B cell (primary cell): ENCODE measurements around the gene MYCBPAP. TPM values are rescaled to one million over a fixed set of nuclear protein-coding genes. Genes with fewer than 3 reads are reported as not detected.

Source experiments
- ATAC-seq: fragments of 200-7000 bp; cut with Tn5 transposase; one replicate; pipeline ENCODE4 v1.10.0; 2021; ENCODE audit warnings: low read depth, mild to moderate bottlenecking, moderate number of reproducible peaks, moderate library complexity
- CTCF ChIA-PET: fragments of 350-600 bp; sonication (Branson Sonifier 250); formaldehyde crosslinking; loops from one replicate; lab custom pipeline; 2021; ENCODE audit warnings: antibody characterized with exemption, inconsistent platforms; lab: Charles Lee
- POLR2A ChIA-PET: fragments of 350-600 bp; sonication (Branson Sonifier 250); formaldehyde crosslinking; loops from one replicate; lab custom pipeline; 2021; ENCODE audit warnings: antibody characterized with exemption; lab: Charles Lee
- DNase-seq: peaks from one replicate; pipeline ENCODE4 v3.0.0; 2013
- H2AFZ ChIP-seq: 2 replicates; pipeline ENCODE4 v1.6.1; 2012; ENCODE audit warnings: mild to moderate bottlenecking, low read depth, low read length; ENCODE audit not compliant: insufficient read depth, poor library complexity, severe bottlenecking
- H3K27ac ChIP-seq, 2 donors: 1 replicate in 1 of 2; 2 replicates in 1 of 2; pipeline ENCODE4 v1.5.1; 2012 to 2013; ENCODE audit warnings: low read length in 2 of 2, mild to moderate bottlenecking in 2 of 2, moderate library complexity in 1 of 2
- H3K27me3 ChIP-seq, 4 experiments: fragments of 200-600 bp in 1 of 4; sonication (generic) in 1 of 4; replicated peaks in 1 of 4; 1 replicate in 2 of 4; 2 replicates in 2 of 4; pipeline versions ENCODE4 v1.6.1 to v1.7.0; 2013 to 2016; ENCODE audit warnings: low read length in 3 of 4, mild to moderate bottlenecking in 2 of 4, mixed read lengths in 1 of 4, moderate library complexity in 1 of 4; ENCODE audit not compliant: insufficient read depth in 4 of 4, control insufficient read depth in 3 of 4; ENCODE audit errors: control extremely low read depth in 1 of 4
- H3K36me3 ChIP-seq, 2 experiments: replicated peaks in 1 of 2; 1 replicate in 1 of 2; 2 replicates in 1 of 2; pipeline versions ENCODE4 v1.6.1 to v1.7.1; 2013; ENCODE audit warnings: low read length in 1 of 2; ENCODE audit not compliant: insufficient read depth in 2 of 2, control insufficient read depth in 1 of 2; ENCODE audit errors: control extremely low read depth in 1 of 2, extremely low read depth in 1 of 2
- H3K4me1 ChIP-seq, 2 donors: fragments of 200-600 bp in 1 of 2; sonication (generic) in 1 of 2; 1 replicate in 1 of 2; 2 replicates in 1 of 2; pipeline versions ENCODE4 v1.5.1 to v1.6.1; 2013 to 2017; ENCODE audit warnings: low read length in 2 of 2; ENCODE audit not compliant: control insufficient read depth in 2 of 2, insufficient read depth in 2 of 2
- H3K4me2 ChIP-seq: replicated peaks from 2 replicates; pipeline ENCODE3; 2012; ENCODE audit warnings: mild to moderate bottlenecking, low read depth, low read length; ENCODE audit not compliant: poor library complexity, severe bottlenecking
- H3K4me3 ChIP-seq, 5 experiments: fragments of 200-600 bp in 1 of 5; sonication (generic) in 1 of 5; 1 replicate in 3 of 5; 2 replicates in 2 of 5; pipeline versions ENCODE4 v1.5.1 to v1.7.0; 2011 to 2016; ENCODE audit warnings: low read length in 4 of 5, mild to moderate bottlenecking in 4 of 5, low read depth in 2 of 5, control low read depth in 1 of 5, moderate library complexity in 1 of 5; ENCODE audit not compliant: insufficient read depth in 1 of 5; ENCODE audit errors: control extremely low read depth in 1 of 5, extremely low read depth in 1 of 5
- H3K79me2 ChIP-seq: fragments of 200-600 bp; sonication (generic); one replicate; pipeline ENCODE4 v1.6.0; 2016; ENCODE audit warnings: low read length; ENCODE audit not compliant: control insufficient read depth, insufficient read depth
- H3K9ac ChIP-seq: fragments of 200-600 bp; sonication (generic); 2 replicates; pipeline ENCODE4 v1.6.1; 2017; ENCODE audit warnings: mild to moderate bottlenecking, low read length, moderate library complexity
- H3K9me3 ChIP-seq, 3 donors: one replicate each; pipeline versions ENCODE4 v1.6.1 to v1.7.1; 2013; ENCODE audit warnings: low read length in 2 of 3; ENCODE audit not compliant: control insufficient read depth in 2 of 3, insufficient read depth in 1 of 3; ENCODE audit errors: control extremely low read depth in 1 of 3
- H4K20me1 ChIP-seq: 2 replicates; pipeline ENCODE4 v1.6.0; 2012; ENCODE audit warnings: mild to moderate bottlenecking, low read length; ENCODE audit not compliant: insufficient read depth, control insufficient read depth, poor library complexity, severe bottlenecking
- H3K27ac Mint-ChIP-seq: one replicate; pipeline ENCODE4 v1.8.0; 2021; ENCODE audit warnings: mixed read lengths
- H3K27me3 Mint-ChIP-seq: one replicate; pipeline ENCODE4 v1.8.0; 2021; ENCODE audit warnings: mixed read lengths
- H3K4me1 Mint-ChIP-seq: one replicate; pipeline ENCODE4 v1.8.0; 2021; ENCODE audit warnings: mixed read lengths
- H3K4me3 Mint-ChIP-seq: one replicate; pipeline ENCODE4 v1.8.0; 2021; ENCODE audit warnings: mixed read lengths
- H3K9me3 Mint-ChIP-seq: one replicate; pipeline ENCODE4 v1.8.0; 2022; ENCODE audit warnings: mixed read lengths; ENCODE audit not compliant: insufficient read depth
- EZH2 ChIP-seq: IDR thresholded peaks from 2 replicates; pipeline ENCODE4 v1.6.1; 2012; ENCODE audit warnings: borderline replicate concordance, low read depth, mild to moderate bottlenecking, moderate library complexity, low read length; ENCODE audit not compliant: insufficient read depth, poor library complexity, severe bottlenecking
- WGBS: methylation state at CpG from one replicate; pipeline ENCODE4 v1.1.5; 2013; ENCODE audit warnings: missing lambda C conversion rate; ENCODE audit not compliant: insufficient coverage; 5-methylcytosine and 5-hydroxymethylcytosine counted together
- intact Hi-C: fragments of 100-400 bp; cut with micrococcal nuclease; formaldehyde crosslinking; loops from one replicate; pipeline ENCODE4 v1.10.0; 2022
- polyA plus RNA-seq: library from polyadenylated mRNA; depleted of rRNA; stranded (reverse); fragments of >200 nt; gene quantifications from 2 replicates; pipeline ENCODE4 v1.2.3, GENCODE V29; 2012
- total RNA-seq, 2 donors: library from RNA; stranded (reverse); fragments of 120-200 nt in 1 of 2; gene quantifications; 1 replicate in 1 of 2; 2 replicates in 1 of 2; pipeline versions ENCODE4 v1.2.3 to v1.2.4, GENCODE V29; 2013 to 2022
- TF ChIP-seq, protein P1 (sequence below): fragments of 200-600 bp; IDR thresholded peaks from one replicate; pipeline ENCODE4 v1.8.0; 2022; ENCODE audit warnings: antibody characterized with exemption, mild to moderate bottlenecking

Gene MYCBPAP
- total and polyA plus RNA-seq, 2 donors (not counting 1 experiment from before 2014, with no cell fraction given), result 1.9 to 5.1 TPM

DNA sequence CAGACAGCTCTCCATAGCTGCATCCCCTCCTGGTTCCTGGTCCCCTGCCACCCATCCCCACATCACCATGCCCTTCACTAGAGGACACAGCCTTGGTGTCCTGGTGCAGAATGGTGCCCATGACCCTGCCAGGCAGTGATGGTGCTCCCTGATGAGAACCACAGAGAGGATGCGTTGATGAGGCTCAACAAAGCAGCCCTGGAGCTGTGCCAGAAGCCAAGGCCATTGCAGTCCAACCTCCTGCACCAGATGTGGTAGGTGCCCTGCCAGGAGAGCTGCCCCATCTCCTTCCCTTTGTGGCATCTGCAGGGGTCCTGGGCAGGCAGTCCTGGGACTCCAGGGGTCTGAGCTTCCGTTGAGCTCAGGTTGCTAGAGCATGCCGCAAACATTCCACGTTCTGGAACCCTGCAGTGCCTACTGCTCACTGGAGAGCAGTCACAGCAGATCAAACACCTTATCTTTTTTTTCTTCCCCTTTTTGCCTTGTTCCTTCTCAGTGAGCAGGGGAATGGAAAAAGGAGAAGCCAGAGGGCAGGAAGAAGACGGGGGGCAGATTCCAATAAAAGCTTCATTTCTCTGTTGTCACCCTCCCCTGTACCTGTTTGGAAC is 19.0 kb downstream of the MYCBPAP start:
- CTCF ChIA-PET, result interaction anchor here (1.0 kb wide), 1 partner anchor 12 kb away, joined by 3 read pairs; no protein-coding TSS in a partner anchor
- Mint-ChIP-seq H3K27ac (no peak overlapping the region), H3K4me3 (no peak overlapping the region), H3K4me1 (peaks cover 1% of the 10 kb centered on the region), H3K9me3 (no peaks in the 10 kb centered on the region), H3K27me3 (peaks cover 33% of the 10 kb centered on the region)
- H3K9me3 ChIP-seq, result peaks cover 0 to 1% (median 0%) of the 10 kb centered on the region in 3 donors
- 39% methylated on average over 4 of the region's 5 CpGs for WGBS
- DNase-seq (no peak), ATAC-seq (no peak)
- H3K4me1 ChIP-seq, result peaks cover 0 to 1% of the 10 kb centered on the region in 2 donors
- no peak overlapping the region for H3K4me2 ChIP-seq
- intact Hi-C loops, result no loop called here
- H4K20me1 ChIP-seq, result no peaks in the 10 kb centered on the region
- H3K4me3 ChIP-seq, result no peak overlapping the region
- no peaks in the 10 kb centered on the region for H3K36me3 ChIP-seq
- H3K79me2 ChIP-seq, result no peaks in the 10 kb centered on the region
- no peak overlapping the region for H3K27ac ChIP-seq
- POLR2A ChIA-PET, result no interaction called here
- no peak for TF ChIP-seq EZH2
- TF ChIP-seq, protein P1, sequence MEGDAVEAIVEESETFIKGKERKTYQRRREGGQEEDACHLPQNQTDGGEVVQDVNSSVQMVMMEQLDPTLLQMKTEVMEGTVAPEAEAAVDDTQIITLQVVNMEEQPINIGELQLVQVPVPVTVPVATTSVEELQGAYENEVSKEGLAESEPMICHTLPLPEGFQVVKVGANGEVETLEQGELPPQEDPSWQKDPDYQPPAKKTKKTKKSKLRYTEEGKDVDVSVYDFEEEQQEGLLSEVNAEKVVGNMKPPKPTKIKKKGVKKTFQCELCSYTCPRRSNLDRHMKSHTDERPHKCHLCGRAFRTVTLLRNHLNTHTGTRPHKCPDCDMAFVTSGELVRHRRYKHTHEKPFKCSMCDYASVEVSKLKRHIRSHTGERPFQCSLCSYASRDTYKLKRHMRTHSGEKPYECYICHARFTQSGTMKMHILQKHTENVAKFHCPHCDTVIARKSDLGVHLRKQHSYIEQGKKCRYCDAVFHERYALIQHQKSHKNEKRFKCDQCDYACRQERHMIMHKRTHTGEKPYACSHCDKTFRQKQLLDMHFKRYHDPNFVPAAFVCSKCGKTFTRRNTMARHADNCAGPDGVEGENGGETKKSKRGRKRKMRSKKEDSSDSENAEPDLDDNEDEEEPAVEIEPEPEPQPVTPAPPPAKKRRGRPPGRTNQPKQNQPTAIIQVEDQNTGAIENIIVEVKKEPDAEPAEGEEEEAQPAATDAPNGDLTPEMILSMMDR, result no peak
- peaks cover 0 to 37% (median 19%) of the 10 kb centered on the region in 4 experiments for H3K27me3 ChIP-seq
- H3K9ac ChIP-seq, result no peak overlapping the region
- no peak overlapping the region for H2AFZ ChIP-seq

DNA sequence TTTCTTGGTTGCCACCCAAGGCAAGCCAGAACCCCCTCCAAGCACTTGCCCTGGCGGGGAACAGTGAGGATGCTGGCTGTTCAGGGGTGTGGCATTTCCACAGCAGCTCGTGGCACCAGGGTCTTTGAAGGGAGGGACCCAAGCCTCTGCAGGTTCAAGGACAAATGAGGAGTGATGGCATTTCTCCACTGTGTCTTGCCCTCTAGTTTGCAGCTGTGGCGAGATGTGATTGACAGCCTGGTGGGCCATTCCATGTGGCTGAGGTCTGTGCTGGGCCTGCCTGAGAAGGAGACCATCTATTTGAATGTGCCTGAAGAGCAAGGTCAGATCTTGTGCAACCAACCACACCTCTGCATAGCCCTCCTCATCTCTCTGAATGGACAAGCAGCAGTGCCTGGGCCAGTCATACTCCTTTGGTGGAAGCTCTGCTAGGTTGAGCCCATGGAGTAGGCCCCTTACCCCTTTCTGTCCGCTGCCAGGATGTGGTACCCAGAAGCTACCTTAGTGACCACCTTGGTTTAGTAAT is 19.8 kb downstream of the MYCBPAP start:
- 33% methylated on average over 3 of the region's 4 CpGs for WGBS
- intact Hi-C loops, result no loop called here
- peaks cover 0 to 44% (median 22%) of the 10 kb centered on the region in 4 experiments for H3K27me3 ChIP-seq
- DNase-seq, result no peak
- POLR2A ChIA-PET, result no interaction called here
- H3K9me3 ChIP-seq, result peaks cover 0 to 4% (median 0%) of the 10 kb centered on the region in 3 donors
- no peak overlapping the region for H3K4me2 ChIP-seq
- H3K4me1 ChIP-seq, result peaks cover 6 to 7% of the 10 kb centered on the region in 2 donors
- TF ChIP-seq EZH2, result no peak
- TF ChIP-seq, protein P1, result no peak
- H2AFZ ChIP-seq, result no peak overlapping the region
- no peaks in the 10 kb centered on the region for H3K36me3 ChIP-seq
- H3K79me2 ChIP-seq, result no peaks in the 10 kb centered on the region
- no peak overlapping the region for H3K27ac ChIP-seq
- H4K20me1 ChIP-seq, result no peaks in the 10 kb centered on the region
- no peak overlapping the region for H3K4me3 ChIP-seq
- Mint-ChIP-seq H3K9me3 (no peaks in the 10 kb centered on the region), H3K27me3 (peaks cover 37% of the 10 kb centered on the region), H3K4me1 (peaks cover 1% of the 10 kb centered on the region), H3K4me3 (no peak overlapping the region), H3K27ac (no peak overlapping the region)
- H3K9ac ChIP-seq, result no peak overlapping the region
- CTCF ChIA-PET, result interaction anchor here (1.1 kb wide), 1 partner anchor 19 kb away, joined by 3 read pairs; the partner anchor contains the start of gene SPATA20
- ATAC-seq, result no peak
